Kidney (tissue), 14 donors: ENCODE results near the gene BROX. TPM values are rescaled to one million over a fixed set of nuclear protein-coding genes. Genes with fewer than 3 reads are reported as not detected.

Experiments used
- DNase-seq, 5 donors: peaks; one replicate each; pipeline ENCODE4 v3.0.0-alpha.2; 2013 to 2020
- FAIRE-seq: peaks from 2 replicates; lab custom pipeline; 2012; peaks lifted over from hg19 to GRCh38; lab: Jason Lieb, UNC
- H3K27ac ChIP-seq, 2 donors: one replicate each; pipeline ENCODE4 v1.7.0; 2013; ENCODE audit warnings: low read depth in 2 of 2, low read length in 2 of 2, inconsistent platforms in 1 of 2
- H3K27me3 ChIP-seq: one replicate; pipeline ENCODE4 v1.7.1; 2013; ENCODE audit warnings: low read length, inconsistent platforms; ENCODE audit not compliant: control insufficient read depth, insufficient read depth
- H3K36me3 ChIP-seq, 3 donors: one replicate each; pipeline versions ENCODE4 v1.7.0 to v1.7.1; 2013; ENCODE audit warnings: low read length in 3 of 3, control low read depth in 1 of 3, inconsistent platforms in 1 of 3; ENCODE audit not compliant: insufficient read depth in 3 of 3, control insufficient read depth in 2 of 3
- H3K4me1 ChIP-seq, 3 donors: one replicate each; pipeline versions ENCODE4 v1.7.0 to v1.7.1; 2013; ENCODE audit warnings: low read length in 3 of 3, inconsistent platforms in 1 of 3, low read depth in 1 of 3; ENCODE audit not compliant: control insufficient read depth in 2 of 3, insufficient read depth in 2 of 3
- H3K4me3 ChIP-seq, 3 donors: one replicate each; pipeline versions ENCODE4 v1.7.0 to v1.8.1; 2013; ENCODE audit warnings: low read length in 3 of 3, control low read depth in 1 of 3, inconsistent platforms in 1 of 3
- H3K9ac ChIP-seq, 3 donors: one replicate each; pipeline versions ENCODE4 v1.7.0 to v1.7.1; 2013; ENCODE audit warnings: low read length in 3 of 3, control low read depth in 1 of 3, inconsistent platforms in 1 of 3
- H3K9me3 ChIP-seq, 3 donors: one replicate each; pipeline versions ENCODE4 v1.7.0 to v1.7.1; 2013; ENCODE audit warnings: low read length in 3 of 3, control low read depth in 1 of 3, inconsistent platforms in 1 of 3; ENCODE audit not compliant: control insufficient read depth in 2 of 3, insufficient read depth in 1 of 3
- CTCF ChIP-seq: IDR thresholded peaks from 3 replicates; pipeline ENCODE4 v1.5.1; 2012; ENCODE audit warnings: mild to moderate bottlenecking, moderate library complexity, borderline replicate concordance; ENCODE audit not compliant: insufficient read depth; ENCODE audit errors: extremely low read depth
- intact Hi-C: fragments of 100-400 bp; cut with DNase I; formaldehyde crosslinking; loops from one replicate; pipeline ENCODE4 v1.11.1; 2022
- polyA plus RNA-seq: library from polyadenylated mRNA; stranded (reverse); fragments of 350-450 nt; fragmentation: Illumina TruSeq; extraction: RNeasy Lipid Tissue Mini Kit (QIAGEN cat#74804); gene quantifications from one replicate; pipeline ENCODE4 v1.2.3, GENCODE V29; 2014; ENCODE audit warnings: low read depth, low replicate concordance; ENCODE audit not compliant: insufficient read depth
- total RNA-seq: library from RNA; stranded (reverse); fragmentation: NEBNext Ultra II Directional; extraction: Animal tissue kit (Norgen Biotek cat#: 25700); gene quantifications from one replicate; pipeline ENCODE4 v1.2.1, GENCODE V29; 2021
- donor health status: control.
- donor health status: control.
- donor health status: control.
- donor health status: control.
- donor health status: control.
- donor health status: DM: yes; HTN: yes; CAD: no.
- donor health status: Normal renal cell carcinoma (clear cell type).

Gene BROX
- total and polyA plus RNA-seq, 2 donors from 2014 or later, result 18.0 to 52.1 TPM

DNA sequence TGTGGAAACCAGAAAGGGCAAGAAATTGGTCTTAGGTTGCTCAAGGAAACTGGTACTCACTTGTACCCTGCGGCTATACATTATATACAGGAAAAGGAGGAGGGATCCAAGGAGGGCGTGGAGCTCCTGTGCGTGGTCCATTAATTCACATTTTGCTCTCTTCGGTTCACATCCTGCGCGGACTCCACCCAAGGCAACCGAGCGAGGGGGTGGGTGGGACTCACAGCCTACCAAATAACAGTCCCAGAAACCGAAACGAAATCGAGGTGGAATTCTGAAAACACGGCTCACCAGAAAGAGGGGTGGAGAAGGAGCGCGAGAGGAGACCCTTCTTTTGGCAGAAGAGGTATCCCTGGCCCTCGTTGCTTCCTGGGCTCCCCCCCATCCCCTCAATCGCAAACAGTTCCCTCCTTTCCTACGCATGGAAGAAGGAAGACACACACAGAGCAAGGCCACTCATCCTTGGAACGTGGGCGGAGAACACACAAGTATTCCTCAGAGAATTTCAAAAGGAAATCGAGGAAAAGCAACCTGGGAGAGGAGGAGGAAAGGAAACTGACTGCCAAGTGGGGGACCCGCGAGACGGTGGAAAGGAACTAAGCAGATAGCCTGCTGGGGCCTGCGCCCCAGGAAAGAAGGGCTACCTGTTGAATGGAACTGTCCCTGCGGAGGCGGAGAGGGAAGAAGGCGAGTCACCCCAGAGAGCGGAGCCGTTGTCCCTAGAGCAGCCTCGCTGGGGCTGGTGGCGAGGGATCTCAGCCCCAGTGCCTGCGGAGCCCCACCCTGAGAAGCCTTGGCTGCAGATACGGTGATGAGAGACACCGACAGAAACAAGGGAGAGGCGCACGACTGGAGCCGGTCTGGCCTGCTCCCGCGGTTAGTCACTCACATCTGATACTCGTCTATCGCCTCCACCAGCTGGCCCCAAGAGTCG lies 778 bp upstream of the BROX start:
- Histone ChIP-seq H3K4me3 (peak overlapping the region; percentile 91 to 97 (median 92)), H3K27me3 (no peaks in the 10 kb centered on the region), H3K27ac (peak overlapping the region; percentile 84 to 94), H3K4me1 (peaks cover 0 to 3% (median 2%) of the 10 kb centered on the region in 3 donors), H3K36me3 (peaks cover 0 to 2% (median 0%) of the 10 kb centered on the region in 3 donors), H3K9ac (peak overlapping the region; percentile 90 to 97 (median 91)), H3K9me3 (no peaks in the 10 kb centered on the region)
- DNase-seq (peak; percentile 71 to 87 (median 83)), FAIRE-seq (no peak)
- intact Hi-C loops, result no loop called here
- TF ChIP-seq CTCF, result no peak

GRCh38 chr1:222713091-222713961 lies 962 bp downstream of the BROX start:
- intact Hi-C loops, result no loop called here
- Histone ChIP-seq H3K27ac (peak overlapping the region; percentile 98 to 99), H3K36me3 (peaks cover 0 to 4% (median 2%) of the 10 kb centered on the region in 3 donors), H3K4me3 (peak overlapping the region; percentile 91 to 100 (median 97)), H3K9ac (peak overlapping the region; percentile 81 to 99 (median 89)), H3K9me3 (no peaks in the 10 kb centered on the region), H3K4me1 (peaks cover 0 to 3% (median 2%) of the 10 kb centered on the region in 3 donors), H3K27me3 (no peaks in the 10 kb centered on the region)
- no peak for TF ChIP-seq CTCF
- DNase-seq (peak; percentile 95 to 99 (median 98)), FAIRE-seq (no peak)

DNA sequence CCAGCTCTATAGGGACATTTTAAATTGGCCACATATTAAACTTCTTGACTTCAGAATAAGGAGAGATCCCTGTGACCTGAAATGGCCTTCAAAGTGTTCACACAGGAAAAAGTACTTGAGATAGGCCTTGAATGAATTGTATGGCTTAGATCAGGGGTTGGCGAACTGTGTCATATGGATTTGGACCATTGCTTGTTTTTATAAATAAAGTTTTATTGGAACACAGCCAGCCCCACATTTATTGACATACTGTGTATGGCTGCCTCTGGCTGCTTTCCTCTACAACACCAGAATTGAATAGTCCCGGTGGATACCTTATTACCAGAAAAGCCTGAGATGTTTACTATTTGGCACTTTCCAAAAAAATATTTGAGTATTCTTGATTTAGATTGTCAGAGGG lies 4.0 kb downstream of the BROX start:
- peaks cover 0 to 2% (median 0%) of the 10 kb centered on the region in 3 donors for H3K4me1 ChIP-seq
- H3K9me3 ChIP-seq, result no peaks in the 10 kb centered on the region
- intact Hi-C loops, result no loop called here
- no peak for TF ChIP-seq CTCF
- no peak overlapping the region for H3K9ac ChIP-seq
- no peaks in the 10 kb centered on the region for H3K27me3 ChIP-seq
- H3K36me3 ChIP-seq, result peaks cover 7 to 17% (median 14%) of the 10 kb centered on the region in 3 donors
- FAIRE-seq (no peak), DNase-seq (no peak)
- no peak overlapping the region for H3K4me3 ChIP-seq
- no peak overlapping the region for H3K27ac ChIP-seq
